Measurements from ENCODE around the gene SIN3B. TPM values are rescaled to one million over a fixed set of nuclear protein-coding genes. Genes with fewer than 3 reads are reported as not detected.

Gene SIN3B
- total RNA-seq, 1 experiment from 2014 or later = 18.8 TPM

DNA sequence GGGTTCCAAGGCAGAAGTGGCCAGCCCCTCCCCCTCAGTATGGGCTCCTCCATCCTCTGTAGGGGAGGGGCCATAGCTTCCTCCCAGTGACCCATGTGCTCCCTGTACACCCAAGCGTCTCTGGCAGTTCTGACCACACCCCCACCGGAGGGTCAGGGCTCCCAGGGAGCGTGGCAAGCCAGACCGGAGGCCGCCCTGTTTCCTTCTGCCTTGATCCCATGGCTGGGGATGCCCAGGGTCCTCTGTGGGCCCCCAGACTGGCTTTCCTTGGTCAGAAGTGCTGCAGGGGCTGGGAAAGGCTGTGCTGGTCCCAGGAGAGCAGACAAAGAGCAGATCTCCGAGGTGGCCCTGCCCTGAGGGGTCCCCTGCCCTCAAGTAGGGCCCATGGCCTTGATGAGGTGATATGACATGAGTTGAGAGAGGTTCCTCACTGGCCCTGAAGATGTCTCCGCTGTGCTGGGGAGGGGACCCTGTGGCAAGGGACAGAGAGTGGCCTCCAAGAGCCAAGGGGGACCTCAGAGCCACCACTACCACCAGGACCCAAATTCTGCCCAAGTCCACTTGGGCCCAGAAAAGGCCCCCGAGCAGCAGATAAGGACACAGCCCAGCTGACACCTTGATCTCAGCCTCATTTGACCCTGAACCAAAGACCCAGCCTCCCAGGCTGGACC, 51.8 kb downstream of the SIN3B start:
- Histone ChIP-seq H3K27me3 (replicated peaks) (no peaks in the 10 kb centered on the region), H3K9me3 (replicated peaks) (peaks cover 21% of the 10 kb centered on the region), H3K36me3 (peaks cover 45% of the 10 kb centered on the region), H3K4me3 (no peak overlapping the region), H3K4me1 (replicated peaks) (peaks cover 6% of the 10 kb centered on the region; the same call in 1 of the 2 replicates), H3K27ac (no peak overlapping the region)
- no peak for DNase-seq (ENCODE audit: low read depth in 1 of 2, low spot score in 2 of 2)

DNA sequence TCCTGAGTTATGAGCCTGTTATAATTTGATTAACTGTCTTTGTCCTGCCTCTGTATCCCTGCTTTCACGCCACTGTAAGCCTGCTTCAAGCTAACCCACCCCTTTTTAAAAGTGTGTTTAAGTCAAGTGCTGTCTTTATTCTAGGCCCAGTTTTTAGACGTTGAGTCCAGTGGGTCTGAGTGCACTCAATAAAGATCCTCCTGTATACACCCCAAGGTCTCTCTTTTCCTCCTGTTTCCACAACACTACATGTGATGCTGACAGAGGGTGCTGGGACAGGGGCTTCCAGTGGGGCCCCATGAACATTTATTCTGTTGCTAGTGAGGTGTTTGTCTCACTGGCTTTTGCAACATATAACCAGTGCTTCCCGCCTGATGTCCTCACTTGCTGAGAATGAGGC, 52.9 kb downstream of the SIN3B start:
- no peak for DNase-seq (ENCODE audit: low read depth in 1 of 2, low spot score in 2 of 2)
- peaks cover 11% of the 10 kb centered on the region for H3K4me1 ChIP-seq (replicated peaks)

DNA sequence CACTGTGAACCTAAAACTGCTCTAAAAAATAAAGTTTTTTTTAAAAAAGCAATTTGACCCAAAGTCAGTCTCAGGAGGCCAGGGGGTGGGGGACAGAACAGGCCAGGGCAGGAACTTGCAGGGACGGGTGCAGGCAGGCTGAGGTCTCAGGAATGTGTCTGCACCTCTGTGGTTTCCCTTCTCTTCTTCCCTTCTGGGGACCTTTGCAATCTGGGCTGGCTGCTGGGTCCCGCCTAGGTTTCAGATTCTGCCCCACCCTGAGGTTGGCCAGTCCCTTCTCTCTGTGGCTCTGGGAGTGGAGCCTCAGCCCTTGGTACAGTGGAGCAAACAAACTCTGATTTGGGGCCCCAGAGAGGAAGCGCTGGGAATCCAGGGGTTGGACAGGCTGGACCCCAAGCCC, 54.3 kb downstream of the SIN3B start:
- Histone ChIP-seq H3K4me3 (no peak overlapping the region), H3K27ac (no peak overlapping the region), H3K4me1 (replicated peaks) (peaks cover 25% of the 10 kb centered on the region), H3K9me3 (replicated peaks) (peaks cover 21% of the 10 kb centered on the region), H3K27me3 (replicated peaks) (no peaks in the 10 kb centered on the region), H3K36me3 (peaks cover 19% of the 10 kb centered on the region)
- no peak for DNase-seq (ENCODE audit: low read depth in 1 of 2, low spot score in 2 of 2)

More for the DNA sequence above, 52.9 kb downstream of the SIN3B start:
- H3K27me3 ChIP-seq (replicated peaks) = no peaks in the 10 kb centered on the region
- H3K36me3 ChIP-seq = peaks cover 33% of the 10 kb centered on the region
- peaks cover 21% of the 10 kb centered on the region for H3K9me3 ChIP-seq (replicated peaks)
- no peak overlapping the region for H3K27ac ChIP-seq
- no peak overlapping the region for H3K4me3 ChIP-seq

- no peak overlapping the region for H3K27ac ChIP-seq
- H3K4me3 ChIP-seq = no peak overlapping the region
- peaks cover 21% of the 10 kb centered on the region for H3K9me3 ChIP-seq (replicated peaks)
- peaks cover 3% of the 10 kb centered on the region for H3K36me3 ChIP-seq
- H3K27me3 ChIP-seq (replicated peaks) = no peaks in the 10 kb centered on the region
- peaks cover 31% of the 10 kb centered on the region for H3K4me1 ChIP-seq (replicated peaks)
- DNase-seq (ENCODE audit: low read depth in 1 of 2, low spot score in 2 of 2) = no peak
Measured at GRCh38 chr19:16885166-16885565, 56.0 kb downstream of the SIN3B start.

DNA sequence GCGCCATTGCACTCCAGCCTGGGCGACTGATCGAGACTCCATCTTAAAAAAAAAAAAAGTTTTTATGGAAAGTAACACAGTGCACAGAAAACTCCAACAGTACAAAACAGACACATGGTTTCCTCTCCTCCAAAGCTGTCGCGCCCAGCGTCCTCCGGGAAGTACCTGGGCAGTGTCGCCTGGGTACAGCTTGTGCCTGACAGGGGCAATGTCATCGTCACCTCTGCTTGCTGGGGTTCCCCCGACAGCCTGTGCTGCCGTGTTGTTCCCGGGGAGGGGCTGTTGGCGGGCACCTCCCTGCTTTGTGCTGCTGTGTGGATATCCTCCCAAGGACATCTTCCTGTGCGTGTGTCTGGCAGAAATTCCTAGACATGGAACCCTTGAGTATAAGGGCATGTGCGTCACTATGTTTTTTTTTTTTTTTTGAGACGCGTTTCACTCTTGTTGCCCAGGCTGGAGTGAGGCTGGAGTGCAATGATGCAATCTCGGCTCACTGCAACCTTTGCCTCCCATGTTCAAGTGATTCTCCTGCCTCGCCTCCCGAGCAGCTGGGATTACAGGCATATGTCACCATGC, 57.2 kb downstream of the SIN3B start:
- Histone ChIP-seq H3K36me3 (no peaks in the 10 kb centered on the region; the same call in 1 of the 2 replicates), H3K27ac (no peak overlapping the region; the same call in 1 of the 2 replicates), H3K4me3 (no peak overlapping the region), H3K9me3 (replicated peaks) (peaks cover 16% of the 10 kb centered on the region), H3K4me1 (replicated peaks) (peaks cover 31% of the 10 kb centered on the region), H3K27me3 (replicated peaks) (no peaks in the 10 kb centered on the region)
- peak in 1 of 2 experiments; percentile 17 for DNase-seq (ENCODE audit: low read depth in 1 of 2, low spot score in 2 of 2)

DNA sequence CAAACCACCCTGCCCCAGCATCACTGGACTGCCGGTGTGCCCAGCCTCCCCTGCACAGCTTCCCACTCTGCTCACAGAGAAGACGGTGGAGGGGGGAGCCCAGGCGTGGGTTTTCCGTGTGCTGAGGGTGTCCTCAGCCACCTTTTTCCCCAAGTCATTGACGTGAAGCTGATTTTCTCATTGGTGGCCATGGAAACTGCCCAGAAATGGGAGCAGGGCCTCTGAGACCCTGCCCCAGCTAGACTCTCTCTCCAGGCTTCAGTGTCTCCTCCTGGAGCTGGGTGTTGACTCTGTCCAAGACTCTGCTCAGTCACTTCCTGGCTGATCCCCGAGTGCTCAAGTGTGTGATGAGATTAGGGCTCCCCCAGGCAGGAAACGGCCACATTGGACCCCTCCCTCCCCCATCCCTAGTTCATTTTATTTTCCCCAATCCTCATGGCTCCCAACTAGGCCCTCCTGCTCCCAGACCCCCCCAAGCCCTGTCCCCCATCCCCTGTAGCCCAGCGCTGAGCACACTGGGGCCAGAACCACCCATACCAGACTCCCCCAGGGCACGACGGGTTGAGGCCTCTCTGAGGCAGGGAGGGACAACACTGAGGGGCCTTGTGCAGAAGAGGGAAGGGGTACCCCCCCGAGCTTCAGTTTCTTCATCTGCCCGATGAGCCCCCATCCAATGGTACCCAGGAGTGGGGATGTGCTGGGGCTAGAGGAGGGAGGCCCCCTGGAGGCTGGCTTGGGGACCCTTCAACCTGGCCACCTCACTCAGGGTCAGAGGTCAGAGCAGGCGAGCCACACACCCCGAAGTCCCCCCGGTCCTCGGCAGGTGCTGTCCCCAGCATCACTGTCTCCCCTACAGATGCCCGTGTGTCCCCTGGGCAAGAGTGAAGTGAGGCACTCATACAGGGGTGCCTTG, 58.4 kb downstream of the SIN3B start:
- Histone ChIP-seq H3K9me3 (replicated peaks) (peaks cover 8% of the 10 kb centered on the region), H3K27me3 (replicated peaks) (no peaks in the 10 kb centered on the region), H3K27ac (no peak overlapping the region), H3K4me1 (replicated peaks) (peaks cover 31% of the 10 kb centered on the region), H3K36me3 (no peaks in the 10 kb centered on the region), H3K4me3 (no peak overlapping the region)
- no peak for DNase-seq (ENCODE audit: low read depth in 1 of 2, low spot score in 2 of 2)

DNA sequence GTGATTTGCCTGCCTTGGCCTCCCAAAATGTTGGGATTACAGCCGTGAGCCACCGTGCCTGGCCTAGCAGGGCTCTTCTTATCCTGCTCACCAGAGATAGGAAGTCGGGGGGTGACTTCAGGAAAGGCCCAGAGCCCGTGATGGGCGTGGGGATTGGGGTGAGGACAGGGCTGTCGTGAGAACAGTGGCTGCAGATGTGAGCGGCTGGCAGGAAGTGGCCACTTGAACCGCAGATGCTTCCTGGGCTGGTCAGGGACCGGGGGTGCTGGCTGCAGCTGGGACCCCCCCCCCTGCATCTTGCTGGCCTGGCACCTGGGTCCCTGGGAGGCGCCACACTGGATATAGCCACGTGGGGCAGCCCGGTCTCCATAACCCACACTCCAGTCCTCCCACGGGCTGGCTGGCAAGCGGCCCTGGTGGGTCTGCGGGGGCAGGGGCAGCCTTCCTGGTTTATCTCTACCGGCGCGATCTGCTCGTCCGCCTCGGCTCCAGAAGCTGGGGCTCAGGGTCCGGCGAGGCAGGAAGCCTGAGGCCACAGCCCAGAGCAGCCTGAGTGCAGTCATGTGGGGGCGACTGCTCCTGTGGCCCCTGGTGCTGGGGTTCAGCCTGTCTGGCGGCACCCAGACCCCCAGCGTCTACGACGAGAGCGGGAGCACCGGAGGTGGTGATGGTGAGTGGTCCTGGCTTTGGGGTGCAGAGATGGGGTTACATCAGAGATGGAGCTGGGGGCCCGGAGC, 59.6 kb downstream of the SIN3B start, which contains the start of gene F2RL3:
F2RL3 (plus strand) TSS at position 371 of the 737 bp plus-strand sequence; CDS start at position 562, 191 bp downstream.
- no peaks in the 10 kb centered on the region for H3K36me3 ChIP-seq
- H3K27me3 ChIP-seq (replicated peaks) = no peaks in the 10 kb centered on the region
- H3K27ac ChIP-seq = peak within 1 kb of the TSS; percentile 42; the same call in 1 of the 2 replicates
- peaks cover 3% of the 10 kb centered on the region; the same call in 1 of the 2 replicates for H3K9me3 ChIP-seq (replicated peaks)
- H3K4me1 ChIP-seq (replicated peaks) = peaks cover 31% of the 10 kb centered on the region
- peak within 1 kb of the TSS; percentile 19 for H3K4me3 ChIP-seq
- DNase-seq (ENCODE audit: low read depth in 1 of 2, low spot score in 2 of 2) = peak; percentile 37 to 61

GRCh38 chr19:16889366-16889882, 60.2 kb downstream of the SIN3B start:
- Histone ChIP-seq H3K36me3 (no peaks in the 10 kb centered on the region), H3K4me1 (replicated peaks) (peaks cover 31% of the 10 kb centered on the region), H3K4me3 (peak overlapping the region; percentile 19)

DNA sequence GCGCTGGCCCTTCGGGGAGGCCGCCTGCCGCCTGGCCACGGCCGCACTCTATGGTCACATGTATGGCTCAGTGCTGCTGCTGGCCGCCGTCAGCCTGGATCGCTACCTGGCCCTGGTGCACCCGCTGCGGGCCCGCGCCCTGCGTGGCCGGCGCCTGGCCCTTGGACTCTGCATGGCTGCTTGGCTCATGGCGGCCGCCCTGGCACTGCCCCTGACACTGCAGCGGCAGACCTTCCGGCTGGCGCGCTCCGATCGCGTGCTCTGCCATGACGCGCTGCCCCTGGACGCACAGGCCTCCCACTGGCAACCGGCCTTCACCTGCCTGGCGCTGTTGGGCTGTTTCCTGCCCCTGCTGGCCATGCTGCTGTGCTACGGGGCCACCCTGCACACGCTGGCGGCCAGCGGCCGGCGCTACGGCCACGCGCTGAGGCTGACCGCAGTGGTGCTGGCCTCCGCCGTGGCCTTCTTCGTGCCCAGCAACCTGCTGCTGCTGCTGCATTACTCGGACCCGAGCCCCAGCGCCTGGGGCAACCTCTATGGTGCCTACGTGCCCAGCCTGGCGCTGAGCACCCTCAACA, 60.8 kb downstream of the SIN3B start:
- Histone ChIP-seq H3K4me3 (no peak overlapping the region), H3K9me3 (replicated peaks) (no peaks in the 10 kb centered on the region), H3K27me3 (replicated peaks) (no peaks in the 10 kb centered on the region), H3K4me1 (replicated peaks) (peaks cover 31% of the 10 kb centered on the region), H3K27ac (no peak overlapping the region), H3K36me3 (no peaks in the 10 kb centered on the region)
- DNase-seq (ENCODE audit: low read depth in 1 of 2, low spot score in 2 of 2) = no peak

More at GRCh38 chr19:16889366-16889882, 60.2 kb downstream of the SIN3B start:
- no peaks in the 10 kb centered on the region for H3K9me3 ChIP-seq (replicated peaks)
- H3K27me3 ChIP-seq (replicated peaks) = no peaks in the 10 kb centered on the region
- DNase-seq (ENCODE audit: low read depth in 1 of 2, low spot score in 2 of 2) = no peak
- H3K27ac ChIP-seq = no peak overlapping the region

- no peak overlapping the region for H3K4me3 ChIP-seq
- no peak overlapping the region for H3K27ac ChIP-seq
- peaks cover 29% of the 10 kb centered on the region for H3K4me1 ChIP-seq (replicated peaks)
- H3K27me3 ChIP-seq (replicated peaks) = no peaks in the 10 kb centered on the region
- DNase-seq (ENCODE audit: low read depth in 1 of 2, low spot score in 2 of 2) = no peak
- H3K9me3 ChIP-seq (replicated peaks) = no peaks in the 10 kb centered on the region
- H3K36me3 ChIP-seq = no peaks in the 10 kb centered on the region
Measured at GRCh38 chr19:16890461-16891184, 61.4 kb downstream of the SIN3B start.

DNA sequence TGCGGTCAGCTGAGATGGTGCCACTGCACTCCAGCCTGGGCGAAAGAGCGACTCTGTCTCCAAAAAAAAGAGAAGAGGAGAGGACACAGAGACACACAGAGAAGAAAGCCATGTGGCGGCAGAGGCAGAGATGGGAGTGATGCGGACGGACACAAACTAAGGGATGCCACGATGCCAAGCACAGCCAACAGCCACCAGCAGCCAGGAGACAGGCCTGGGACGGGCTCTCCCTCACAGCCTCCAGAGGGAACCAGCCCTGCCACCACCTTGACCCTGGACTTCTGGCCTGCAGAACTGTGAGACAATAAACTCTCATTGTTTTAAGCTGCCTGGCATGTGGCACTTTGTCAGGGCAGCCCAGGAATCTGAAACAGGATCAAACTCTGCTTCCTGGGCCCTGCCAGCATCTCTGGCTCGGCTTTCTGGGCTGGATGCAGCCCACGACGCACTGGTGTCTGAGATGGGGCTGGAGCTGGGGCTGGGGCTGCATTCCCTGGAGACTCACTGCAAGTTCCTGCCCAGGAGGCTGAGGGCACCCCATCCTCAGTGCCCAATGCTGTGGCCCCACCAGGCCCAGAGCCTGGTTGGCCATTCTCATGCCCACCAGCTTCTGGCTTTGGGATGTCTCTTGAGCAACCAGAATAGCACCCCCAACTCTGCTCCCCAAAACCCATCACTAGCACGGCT, 62.6 kb downstream of the SIN3B start:
- H3K27me3 ChIP-seq (replicated peaks) = no peaks in the 10 kb centered on the region
- H3K27ac ChIP-seq = no peak overlapping the region

DNA sequence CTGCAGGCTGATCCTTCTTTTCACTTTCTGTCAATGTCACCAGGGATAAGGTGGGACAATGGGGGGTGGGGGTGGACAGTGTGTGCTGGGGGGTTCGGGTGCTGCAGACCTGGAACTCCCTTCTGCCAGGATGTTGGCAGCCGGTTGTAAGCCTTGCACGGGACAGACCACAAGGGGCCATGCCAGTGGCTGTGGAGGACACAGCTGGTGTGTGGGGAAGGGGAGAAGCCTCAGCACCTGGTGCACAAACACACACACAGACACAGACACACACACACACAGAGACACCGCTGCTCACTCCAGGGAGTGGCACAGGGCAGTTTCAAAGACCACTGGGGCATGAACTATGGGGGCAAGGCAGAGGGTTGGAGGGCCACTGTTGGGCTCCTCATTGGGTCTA, 63.2 kb downstream of the SIN3B start:
- no peaks in the 10 kb centered on the region for H3K27me3 ChIP-seq (replicated peaks)
- H3K4me1 ChIP-seq (replicated peaks) = peaks cover 25% of the 10 kb centered on the region
- no peaks in the 10 kb centered on the region for H3K36me3 ChIP-seq
- H3K9me3 ChIP-seq (replicated peaks) = no peaks in the 10 kb centered on the region; the same call in 1 of the 2 replicates
- no peak overlapping the region for H3K4me3 ChIP-seq
- H3K27ac ChIP-seq = no peak overlapping the region
- no peak for DNase-seq (ENCODE audit: low read depth in 1 of 2, low spot score in 2 of 2)

More for the DNA sequence above, 62.6 kb downstream of the SIN3B start:
- Histone ChIP-seq H3K36me3 (no peaks in the 10 kb centered on the region), H3K4me1 (replicated peaks) (peaks cover 28% of the 10 kb centered on the region), H3K9me3 (replicated peaks) (no peaks in the 10 kb centered on the region; the same call in 1 of the 2 replicates), H3K4me3 (no peak overlapping the region)
- no peak for DNase-seq (ENCODE audit: low read depth in 1 of 2, low spot score in 2 of 2)
